Ammon's horn (tissue), 1 donor: ENCODE data around the gene RCC2.
"Not testable (repeated sequence)": the region's sequence is repeated elsewhere in the genome, so short reads cannot be mapped to it uniquely, and the experiment has no call there.

ENCODE experiments used
- DNase-seq: peaks from one replicate; pipeline ENCODE4 v3.0.0-alpha.2; 2016; ENCODE audit warnings: low spot score

The RCC2 gene

GRCh38 chr1:17439250-17440073 is at the start of gene RCC2:
Gene RCC2, minus strand, starts transcription at chr1:17439677. Its CDS starts 1,163 bp downstream, at chr1:17438514.
- DNase-seq: peak; percentile 79

- DNase-seq: no peak
Observed at GRCh38 chr1:17486242-17486641, 46.8 kb upstream of the RCC2 start.

- no peak for DNase-seq
Observed at GRCh38 chr1:17485281-17485680, 45.8 kb upstream of the RCC2 start.

GRCh38 chr1:17481981-17482380 is 42.5 kb upstream of the RCC2 start:
- not testable (repeated sequence) for DNase-seq

- no peak for DNase-seq
Observed at GRCh38 chr1:17480846-17481245, 41.4 kb upstream of the RCC2 start.

- no peak for DNase-seq
Observed at GRCh38 chr1:17475752-17476151, 36.3 kb upstream of the RCC2 start.

GRCh38 chr1:17474836-17475555 is 35.5 kb upstream of the RCC2 start:
- DNase-seq: not testable (repeated sequence)

- DNase-seq: no peak
Observed at GRCh38 chr1:17472814-17473213, 33.3 kb upstream of the RCC2 start.

- DNase-seq: no peak
Observed at GRCh38 chr1:17471393-17471792, 31.9 kb upstream of the RCC2 start.

- DNase-seq: no peak
Observed at GRCh38 chr1:17470021-17470799, 30.7 kb upstream of the RCC2 start.

GRCh38 chr1:17468357-17469265 is 29.1 kb upstream of the RCC2 start:
- DNase-seq: not testable (repeated sequence)

GRCh38 chr1:17466359-17466758 is 26.9 kb upstream of the RCC2 start:
- no peak for DNase-seq

- no peak for DNase-seq
Observed at GRCh38 chr1:17465228-17465627, 25.8 kb upstream of the RCC2 start.

GRCh38 chr1:17463991-17464390 is 24.5 kb upstream of the RCC2 start:
- DNase-seq: no peak

GRCh38 chr1:17462669-17463068 is 23.2 kb upstream of the RCC2 start:
- no peak for DNase-seq

GRCh38 chr1:17460219-17460618 is 20.7 kb upstream of the RCC2 start:
- DNase-seq: no peak

GRCh38 chr1:17458794-17459193 is 19.3 kb upstream of the RCC2 start:
- DNase-seq: no peak

- no peak for DNase-seq
Observed at GRCh38 chr1:17452686-17453085, 13.2 kb upstream of the RCC2 start.

GRCh38 chr1:17452203-17452602 is 12.7 kb upstream of the RCC2 start:
- not testable (repeated sequence) for DNase-seq

GRCh38 chr1:17451731-17452130 is 12.3 kb upstream of the RCC2 start:
- DNase-seq: no peak

- DNase-seq: no peak
Observed at GRCh38 chr1:17447501-17447992, 8.1 kb upstream of the RCC2 start.
